Measurements from ENCODE around the gene HTR1D.

The HTR1D gene

DNA sequence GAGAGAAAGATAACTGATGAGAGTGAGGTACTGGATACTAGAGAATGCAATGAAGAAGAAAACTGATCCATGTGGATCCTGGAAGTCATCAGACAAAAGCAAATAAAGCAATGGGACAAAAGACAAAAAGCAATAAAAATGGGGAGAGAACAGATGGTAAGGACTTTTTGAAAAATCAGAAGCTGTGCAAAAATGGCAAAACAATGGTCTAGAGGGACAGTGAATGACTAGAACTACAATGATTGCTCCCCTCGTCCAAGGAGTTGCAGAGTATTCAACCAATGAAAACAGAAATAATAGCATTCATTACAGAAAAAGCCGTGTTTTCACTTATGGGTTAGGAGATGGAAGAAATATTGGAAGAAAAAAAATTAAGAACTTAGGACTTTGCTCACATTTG lies 67.2 kb downstream of the HTR1D start:
- no peak for DNase-seq (ENCODE audit: low spot score)

DNA sequence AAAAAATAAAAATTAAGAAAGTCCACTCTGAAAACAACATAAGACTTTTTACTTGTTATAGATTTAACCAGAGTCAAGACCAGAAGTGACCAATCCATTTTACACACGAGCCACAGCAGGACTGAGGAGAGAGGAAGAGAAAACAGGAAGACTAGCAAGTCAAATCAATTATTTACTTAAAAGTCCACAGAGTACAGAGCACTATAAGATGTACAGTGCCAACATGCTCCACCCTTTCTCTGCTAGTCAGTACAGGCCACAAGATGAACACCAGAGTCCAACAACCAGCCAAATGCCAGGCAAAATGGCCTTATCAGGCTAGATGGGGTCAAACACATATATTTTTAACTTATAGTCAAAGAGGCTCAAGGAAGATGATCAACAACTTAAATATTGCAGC lies 68.2 kb downstream of the HTR1D start:
- DNase-seq (ENCODE audit: low spot score): no peak

DNA sequence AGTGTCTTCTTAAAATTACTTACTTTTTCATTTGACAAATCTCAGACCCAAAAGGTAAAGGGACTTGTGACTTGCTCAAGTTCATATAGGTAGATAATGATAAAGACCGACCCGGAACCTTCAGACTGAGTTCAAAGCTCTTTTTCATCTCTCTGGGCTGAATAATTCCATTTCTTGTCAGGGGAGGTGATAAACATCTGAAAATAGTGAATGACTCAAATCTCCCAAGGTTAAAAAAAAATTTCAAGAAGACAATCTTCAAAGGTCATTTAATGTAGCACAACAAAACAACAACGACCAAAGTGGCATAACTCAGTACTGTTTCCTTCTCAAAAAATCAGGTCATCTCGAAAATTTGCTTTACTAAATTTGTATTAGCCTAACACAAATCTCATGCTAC lies 69.2 kb downstream of the HTR1D start:
- no peak for DNase-seq (ENCODE audit: low spot score)
